CD4-positive, alpha-beta T cell treated with Interleukin-1 beta for 1 hour (primary cell): Measurements from ENCODE around the gene GABRR1.
"Not testable (repeated sequence)": the region's sequence is repeated elsewhere in the genome, so short reads cannot be mapped to it uniquely, and the experiment has no call there.

ENCODE experiments used
- DNase-seq, 2 donors: peaks; one replicate each; pipeline ENCODE4 v3.0.0-alpha.2; 2020 to 2022

GABRR1 gene

DNA sequence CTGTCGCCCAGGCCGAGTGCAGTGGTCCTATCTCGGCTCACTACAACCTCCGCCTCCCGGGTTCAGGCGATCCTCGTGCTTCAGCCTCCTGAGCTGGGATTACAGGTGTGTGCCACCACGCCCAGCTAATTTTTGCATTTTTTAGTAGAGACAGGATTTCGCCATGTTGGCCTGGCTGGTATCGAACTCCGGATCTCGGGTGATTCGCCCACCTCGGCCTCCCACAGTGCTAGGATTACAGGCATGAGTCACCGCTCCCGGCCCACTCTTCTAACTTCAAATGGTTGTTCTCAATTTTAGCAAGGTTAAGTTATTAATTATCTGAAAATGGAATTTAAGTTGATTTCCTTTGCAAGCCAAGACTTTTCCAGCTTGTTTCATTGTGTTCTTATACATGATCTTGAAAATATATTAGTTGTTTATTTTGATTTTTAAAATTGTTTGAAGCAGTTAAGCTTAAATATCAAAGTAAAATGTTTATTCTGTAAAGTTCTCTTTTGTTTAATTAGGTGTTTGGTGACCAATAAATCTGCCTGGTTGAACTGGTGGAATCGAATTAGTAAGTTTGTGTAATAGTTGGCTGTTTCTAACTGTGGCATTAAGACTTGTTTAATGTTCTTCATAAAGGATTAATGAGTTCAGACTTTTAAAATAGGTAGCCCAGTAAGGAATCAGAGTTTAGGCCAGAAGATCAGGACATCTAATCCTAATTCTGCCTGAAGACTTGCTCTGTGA lies 69.0 kb downstream of the GABRR1 start:
- no peak for DNase-seq

GRCh38 chr6:89146718-89147700 lies 70.1 kb downstream of the GABRR1 start:
- peak; percentile 10 to 35 for DNase-seq

DNA sequence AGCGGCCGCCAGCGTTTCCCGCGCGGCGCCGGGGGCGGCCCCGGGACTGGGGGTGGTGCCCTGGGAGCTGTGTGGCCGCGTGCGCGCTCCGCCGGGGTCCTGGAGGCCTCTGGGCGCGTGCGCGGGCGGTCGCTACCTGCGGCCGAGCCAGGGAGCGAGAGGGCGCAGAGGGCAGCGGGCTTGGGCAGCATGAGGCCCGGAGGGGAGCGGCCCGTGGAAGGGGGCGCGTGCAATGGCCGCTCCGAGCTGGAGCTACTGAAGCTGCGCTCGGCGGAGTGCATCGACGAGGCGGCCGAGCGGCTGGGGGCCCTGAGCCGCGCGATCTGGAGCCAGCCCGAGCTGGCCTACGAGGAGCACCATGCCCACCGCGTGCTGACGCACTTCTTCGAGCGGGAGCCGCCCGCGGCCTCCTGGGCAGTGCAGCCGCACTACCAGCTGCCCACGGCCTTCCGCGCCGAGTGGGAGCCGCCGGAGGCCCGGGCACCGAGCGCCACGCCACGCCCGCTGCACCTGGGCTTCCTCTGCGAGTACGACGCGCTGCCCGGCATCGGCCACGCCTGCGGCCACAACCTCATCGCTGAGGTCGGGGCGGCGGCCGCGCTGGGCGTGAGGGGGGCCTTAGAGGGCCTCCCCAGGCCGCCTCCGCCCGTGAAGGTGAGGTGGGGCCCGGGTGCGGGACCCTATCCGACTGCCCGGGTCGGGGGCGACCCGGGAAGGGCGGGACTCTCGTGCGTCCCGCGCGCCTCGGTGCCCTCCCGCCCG lies 71.0 kb downstream of the GABRR1 start, which contains the start of gene PM20D2:
Gene PM20D2, plus strand, starts transcription at position 100 of the 762 bp plus-strand sequence. Its CDS starts 90 bp downstream, at position 190.
- DNase-seq, result peak; percentile 59 to 62

GRCh38 chr6:89145091-89145955 lies 71.8 kb downstream of the GABRR1 start:
- DNase-seq, result peak; percentile 18 to 50

DNA sequence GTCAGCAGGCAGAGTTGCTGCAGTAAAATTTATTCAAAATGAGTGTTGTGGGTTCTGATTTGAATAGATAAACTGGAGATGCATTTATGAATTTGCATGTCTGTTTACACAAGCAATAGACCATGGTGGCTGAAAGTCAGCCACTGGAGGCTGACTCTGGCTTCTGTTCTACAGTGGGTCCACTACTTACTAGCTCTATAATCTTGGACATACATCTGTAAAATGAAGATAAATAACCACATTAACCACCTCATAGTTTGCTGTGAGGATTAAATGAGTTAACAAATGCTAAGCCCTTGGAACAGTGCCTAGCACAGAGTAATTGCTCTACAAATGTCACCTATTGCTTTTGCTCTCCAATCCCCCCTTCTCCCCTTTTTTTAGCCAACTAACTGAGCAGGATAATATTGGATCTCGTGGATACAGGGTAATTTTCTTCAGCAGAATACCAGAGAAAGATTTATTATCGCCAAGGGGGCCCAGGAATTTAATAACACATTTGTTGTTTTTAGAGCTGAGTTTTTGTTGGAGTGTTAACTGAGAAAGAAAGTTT lies 72.7 kb downstream of the GABRR1 start:
- DNase-seq, result no peak

DNA sequence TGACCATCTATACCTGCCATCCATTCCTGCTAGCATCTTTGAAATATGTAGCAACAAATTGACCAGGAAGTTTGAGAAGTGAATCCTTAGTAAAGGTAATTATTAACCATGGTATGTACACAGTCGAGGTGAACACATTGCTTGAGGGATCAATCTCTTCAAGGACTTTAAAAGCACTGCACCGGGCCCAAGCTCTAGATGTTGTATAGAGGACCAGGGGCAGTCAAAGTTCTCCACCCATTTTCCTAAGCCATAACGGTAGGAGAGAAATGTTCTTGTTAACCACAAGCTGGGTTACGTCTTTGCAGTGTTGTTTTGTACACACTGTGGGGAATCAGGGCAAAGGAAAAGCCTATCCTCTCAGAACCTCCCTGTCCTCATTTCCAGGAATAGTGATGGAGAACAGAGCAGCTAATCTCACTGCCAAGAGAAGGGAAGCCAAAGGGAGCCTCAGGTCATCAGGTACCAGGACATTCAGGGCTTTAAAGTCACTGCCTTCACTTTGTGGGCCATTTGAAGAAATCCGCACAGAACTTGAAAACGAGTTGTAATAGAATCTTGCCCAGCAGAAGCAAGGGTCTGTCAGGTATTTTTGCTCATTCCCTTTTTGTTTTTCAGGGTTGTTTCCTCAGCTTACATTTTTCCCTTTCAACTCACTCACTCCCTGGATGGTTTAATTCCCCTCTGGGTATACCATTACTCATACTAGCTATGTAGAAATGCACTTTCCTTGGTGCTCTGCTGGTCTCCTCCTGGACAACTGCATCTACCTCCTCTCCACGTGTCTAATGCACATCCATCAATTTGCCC lies 76.6 kb downstream of the GABRR1 start:
- DNase-seq, result no peak

GRCh38 chr6:89139509-89140346 lies 77.4 kb downstream of the GABRR1 start:
- no peak for DNase-seq

DNA sequence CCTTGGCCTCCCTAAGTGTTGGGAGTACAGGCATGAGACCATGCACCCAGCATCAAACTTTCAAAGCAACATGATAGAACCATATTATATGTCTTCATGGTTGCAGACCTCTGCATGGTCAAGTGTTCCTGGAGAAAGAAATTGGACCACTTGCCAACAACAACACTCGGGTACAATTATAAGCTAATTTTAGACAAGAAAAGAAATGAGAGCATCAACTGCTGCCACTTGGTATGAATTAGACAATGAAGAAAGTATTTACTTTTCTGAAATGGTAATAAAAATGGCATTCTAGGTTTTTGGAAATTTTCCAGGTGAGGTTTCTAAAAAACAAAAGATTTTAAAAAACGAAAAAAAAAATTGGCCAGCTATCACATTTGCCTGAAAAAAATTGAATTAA lies 79.0 kb downstream of the GABRR1 start:
- DNase-seq, result no peak

DNA sequence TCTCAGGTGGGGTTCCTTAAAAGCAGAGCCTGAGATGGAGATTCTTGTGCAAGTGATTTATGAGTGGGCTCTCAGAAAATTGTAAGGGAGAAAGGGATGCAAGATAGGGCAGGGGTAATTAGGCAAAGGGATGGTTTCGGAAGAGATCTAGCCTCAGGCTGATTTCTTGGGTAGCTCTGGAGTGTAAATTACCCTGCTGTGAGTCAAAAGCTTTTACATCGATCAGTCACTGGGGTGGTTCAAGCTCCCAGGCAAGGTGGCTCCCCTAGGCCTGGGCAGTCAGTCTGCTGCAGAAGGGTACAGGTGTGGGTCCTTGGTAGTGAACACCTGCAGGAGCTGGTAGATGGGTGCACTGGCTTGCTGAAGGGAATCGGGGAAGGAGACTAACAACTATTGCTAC lies 82.4 kb downstream of the GABRR1 start:
- no peak for DNase-seq

DNA sequence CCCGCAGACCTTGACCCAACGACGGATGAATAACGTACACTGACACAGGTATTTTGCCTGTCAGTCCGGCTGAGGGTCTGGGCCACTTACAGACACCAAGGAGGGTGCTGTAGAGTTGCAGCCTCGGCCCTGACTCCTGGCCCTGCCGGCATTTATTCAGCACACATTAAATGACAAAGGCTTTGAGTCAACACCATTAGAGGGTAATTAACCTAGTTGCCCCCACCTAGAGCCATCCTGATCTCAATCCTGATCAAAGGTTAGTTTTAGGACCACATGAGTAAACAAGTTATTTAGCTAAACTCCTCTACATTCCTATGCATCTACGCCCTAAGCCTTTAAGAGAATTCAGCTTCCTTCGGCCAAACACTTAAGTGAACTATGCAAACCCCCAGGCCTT lies 83.2 kb downstream of the GABRR1 start:
- DNase-seq, result no peak

GRCh38 chr6:89132057-89132456 lies 85.1 kb downstream of the GABRR1 start:
- DNase-seq, result no peak

- DNase-seq, result no peak
Observed at GRCh38 chr6:89131599-89131998, 85.6 kb downstream of the GABRR1 start.

DNA sequence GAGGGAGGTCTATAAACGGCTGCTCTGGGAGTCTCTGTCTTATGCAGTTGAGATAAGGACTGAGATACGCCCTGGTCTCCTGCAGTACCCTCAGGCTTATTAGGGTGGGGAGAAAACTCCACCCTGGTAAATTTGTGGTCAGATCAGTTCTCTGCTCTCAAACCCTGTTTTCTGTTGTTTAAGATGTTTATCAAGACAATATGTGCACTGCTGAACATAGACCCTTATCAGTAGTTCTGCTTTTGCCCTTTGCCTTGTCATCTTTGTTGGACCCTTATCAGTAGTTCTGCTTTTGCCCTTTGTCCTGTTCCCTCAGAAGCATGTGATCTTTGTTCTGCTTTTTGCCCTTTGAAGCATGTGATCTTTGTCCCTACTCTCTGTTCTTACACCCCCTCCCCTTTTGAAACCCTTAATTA lies 88.9 kb downstream of the GABRR1 start:
- not testable (repeated sequence) for DNase-seq
